ENCODE measurements around the gene VPS51.

The VPS51 gene

GRCh38 chr11:65077451-65077850 is 18.6 kb upstream of the VPS51 start:
- DNase-seq: no peak

DNA sequence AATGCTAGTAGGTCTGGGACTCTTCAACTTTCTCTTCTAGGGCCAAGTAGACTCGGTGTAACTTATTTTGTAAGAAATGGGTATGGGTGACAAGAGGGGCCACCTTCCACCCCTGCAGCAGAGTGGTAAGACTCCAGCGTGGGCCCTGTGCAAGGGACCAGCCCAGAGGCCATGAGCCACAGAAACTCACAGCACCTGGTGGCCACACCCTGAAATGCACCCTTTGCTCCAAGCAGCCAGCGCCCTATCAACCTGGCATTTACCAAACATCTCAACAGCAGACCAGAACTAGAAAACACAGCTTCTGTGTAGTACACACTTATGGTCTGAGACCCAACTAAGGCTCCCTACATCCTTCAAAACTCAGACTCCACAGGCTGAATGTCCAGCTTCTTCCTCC is 17.9 kb upstream of the VPS51 start:
- peak; percentile 71 for DNase-seq

- DNase-seq: no peak
Observed at GRCh38 chr11:65078786-65079342, 17.1 kb upstream of the VPS51 start.

DNA sequence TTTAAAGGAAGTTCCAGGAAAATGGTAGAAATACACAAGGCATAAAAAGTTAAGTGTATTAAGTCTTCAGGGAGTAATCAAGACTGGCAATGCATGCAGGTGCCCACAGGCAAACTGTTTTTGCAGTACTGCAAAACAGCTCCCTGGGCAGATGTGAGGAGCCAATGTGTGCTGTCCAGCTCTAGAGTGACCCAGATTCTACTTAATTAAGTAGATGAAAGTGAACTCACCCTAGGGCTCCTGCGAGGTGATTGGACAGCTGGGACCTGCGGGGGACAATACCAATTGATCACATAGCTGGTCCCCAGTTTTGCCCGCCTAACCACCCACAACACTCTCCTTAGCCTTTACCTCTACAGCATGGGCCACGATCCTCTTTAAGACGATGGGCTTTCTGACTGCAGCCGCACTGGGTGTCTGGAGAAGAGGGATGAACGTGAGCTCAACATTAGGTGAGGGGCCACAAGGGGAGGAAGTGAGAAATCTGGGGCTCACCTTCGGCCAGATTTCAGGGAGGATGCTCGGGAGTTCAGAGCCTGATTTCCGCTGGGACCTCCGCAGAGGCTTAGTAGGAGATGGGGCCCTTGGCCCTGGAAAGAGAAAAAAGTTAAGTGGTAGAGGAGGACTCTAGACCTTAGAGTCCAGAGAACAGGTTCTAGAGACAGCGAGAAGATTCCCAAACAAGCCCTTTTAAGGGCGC is 12.7 kb upstream of the VPS51 start:
- no peak for DNase-seq

GRCh38 chr11:65083834-65084597 is 12.0 kb upstream of the VPS51 start, which contains the start of the genes CDCA5 and ZFPL1:
Gene CDCA5 (minus strand): TSS chr11:65084040. CDS start chr11:65083978, 62 bp downstream.
Gene ZFPL1 (plus strand): TSS chr11:65084222. CDS start chr11:65084699, 477 bp downstream.
- DNase-seq: peak; percentile 97

GRCh38 chr11:65084598-65085375 is 11.2 kb upstream of the VPS51 start:
- no peak for DNase-seq

DNA sequence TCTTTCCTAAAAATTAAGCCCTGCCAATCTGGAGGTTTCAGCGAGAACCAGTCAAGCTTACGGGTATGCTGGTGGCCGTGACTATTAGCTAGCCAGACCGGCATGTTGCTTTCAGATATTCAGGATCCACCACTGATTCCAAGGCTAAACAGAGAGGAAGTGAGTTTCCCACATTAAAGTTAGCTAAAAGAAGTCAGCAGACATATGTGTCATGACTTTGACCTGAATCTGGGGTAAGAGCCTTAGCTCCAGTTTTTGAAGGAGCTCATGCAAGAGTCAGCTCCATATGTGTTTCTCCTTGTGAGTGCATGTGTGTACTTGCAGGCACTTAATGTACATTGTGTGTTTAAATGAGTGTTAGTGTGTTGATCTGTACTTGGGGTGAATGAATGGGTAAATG is 10.6 kb upstream of the VPS51 start:
- no peak for DNase-seq

DNA sequence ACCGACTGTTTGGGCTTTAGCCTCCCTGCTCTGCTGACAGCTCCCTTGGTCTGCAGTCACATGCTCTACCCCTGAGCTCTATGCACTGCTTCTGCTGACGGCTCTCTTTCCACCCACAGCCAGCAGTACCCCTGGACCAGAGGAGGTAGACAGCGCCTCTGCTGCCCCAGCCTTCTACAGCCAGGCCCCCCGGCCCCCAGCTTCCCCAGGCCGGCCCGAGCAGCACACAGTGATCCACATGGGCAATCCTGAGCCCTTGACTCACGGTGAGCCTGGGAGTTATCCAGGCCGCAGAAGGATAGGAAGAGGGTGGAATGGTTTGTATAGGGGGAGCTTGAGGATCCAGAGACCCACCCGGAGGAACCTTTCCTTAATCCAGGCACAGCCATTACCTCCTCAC is 9.2 kb upstream of the VPS51 start:
- no peak for DNase-seq

GRCh38 chr11:65087216-65087615 is 8.8 kb upstream of the VPS51 start:
- no peak for DNase-seq

DNA sequence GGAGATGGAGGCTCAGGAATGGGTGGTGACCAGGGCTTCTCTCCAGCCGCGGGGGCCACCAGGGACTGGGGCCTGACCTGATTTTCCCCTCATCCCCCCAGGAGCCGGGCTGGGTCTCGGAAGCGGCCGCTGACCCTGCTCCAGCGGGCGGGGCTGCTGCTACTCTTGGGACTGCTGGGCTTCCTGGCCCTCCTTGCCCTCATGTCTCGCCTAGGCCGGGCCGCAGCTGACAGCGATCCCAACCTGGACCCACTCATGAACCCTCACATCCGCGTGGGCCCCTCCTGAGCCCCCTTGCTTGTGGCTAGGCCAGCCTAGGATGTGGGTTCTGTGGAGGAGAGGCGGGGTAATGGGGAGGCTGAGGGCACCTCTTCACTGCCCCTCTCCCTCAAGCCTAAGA is 8.2 kb upstream of the VPS51 start:
- DNase-seq: no peak

GRCh38 chr11:65089621-65090020 is 6.4 kb upstream of the VPS51 start:
- no peak for DNase-seq

DNA sequence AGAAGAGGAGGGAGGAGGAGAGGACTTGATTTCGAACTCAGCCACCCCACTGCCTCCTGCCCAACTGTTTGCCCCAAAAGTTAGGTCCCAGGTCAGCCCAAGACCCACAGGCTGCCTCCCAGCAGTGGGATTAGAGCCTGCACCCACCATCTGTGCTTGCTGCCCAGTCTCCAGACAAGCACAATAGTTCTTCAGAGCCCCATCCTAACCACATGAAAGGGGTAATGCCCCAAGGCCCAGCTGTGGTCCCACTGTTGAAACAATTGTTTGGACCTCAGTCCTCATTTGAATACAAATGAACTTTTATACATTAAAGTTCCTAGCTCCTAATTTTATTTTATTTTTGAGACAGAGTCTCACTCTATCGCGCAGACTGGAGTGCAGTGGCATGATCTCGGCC is 5.4 kb upstream of the VPS51 start:
- no peak for DNase-seq

- no peak for DNase-seq
Observed at GRCh38 chr11:65095427-65095826, 587 bp upstream of the VPS51 start.

GRCh38 chr11:65096926-65097325 is 912 bp downstream of the VPS51 start:
- DNase-seq: no peak

DNA sequence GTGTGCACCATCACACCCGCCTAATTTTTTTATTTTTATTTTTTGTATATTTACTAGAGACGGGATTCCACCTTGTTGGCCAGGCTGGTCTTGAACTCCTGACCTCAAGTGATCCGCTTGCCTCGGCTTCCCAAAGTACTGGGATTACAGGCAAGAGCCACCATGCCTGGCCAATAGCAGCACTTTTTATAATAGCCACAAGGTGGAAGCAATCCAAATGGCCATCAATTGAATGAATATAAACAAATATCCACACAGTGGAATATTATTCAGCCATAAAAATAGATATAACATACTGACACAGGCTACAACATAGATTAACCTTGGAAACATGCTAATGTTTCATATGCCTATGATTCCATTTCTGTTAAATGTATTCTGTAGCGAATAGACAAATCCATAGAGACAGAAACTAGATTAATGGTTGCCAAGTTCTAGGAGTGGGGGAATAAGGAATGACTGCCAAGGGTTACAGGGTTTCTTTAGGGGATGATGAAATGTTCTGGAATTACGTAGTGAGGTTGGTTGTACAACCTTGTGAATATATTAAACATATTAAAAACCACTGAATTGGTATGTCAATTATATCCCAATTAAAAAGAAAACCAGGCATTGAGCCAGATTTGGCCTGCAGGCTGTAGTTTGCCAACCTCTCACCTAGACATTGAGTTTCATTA is 4.8 kb downstream of the VPS51 start:
- no peak for DNase-seq

GRCh38 chr11:65102142-65103095 is 6.4 kb downstream of the VPS51 start:
- no peak for DNase-seq

- no peak for DNase-seq
Observed at GRCh38 chr11:65103476-65103875, 7.5 kb downstream of the VPS51 start.

- DNase-seq: no peak
Observed at GRCh38 chr11:65104628-65105027, 8.6 kb downstream of the VPS51 start.

DNA sequence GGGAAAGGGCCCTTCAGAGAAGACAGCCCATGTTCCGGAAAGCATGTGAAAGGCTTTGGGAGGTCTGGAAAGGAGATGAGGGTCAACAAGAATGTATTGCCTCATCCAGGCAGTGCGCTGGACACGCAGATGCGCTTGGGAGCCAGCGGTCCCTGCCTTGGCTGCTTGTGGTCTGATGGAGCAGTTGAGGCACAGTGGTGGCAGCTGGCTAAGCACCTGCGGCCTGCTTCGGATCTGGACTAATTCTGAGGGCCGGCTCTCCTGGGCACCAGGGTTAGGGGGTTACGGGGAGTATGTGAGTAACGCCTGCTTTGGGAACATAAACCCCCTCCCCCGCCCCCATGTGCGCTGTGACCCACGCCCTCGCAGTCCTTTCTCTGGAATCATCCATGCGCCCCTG is 11.1 kb downstream of the VPS51 start:
- no peak for DNase-seq

GRCh38 chr11:65107751-65108468 is 11.9 kb downstream of the VPS51 start:
- no peak for DNase-seq
